ENCODE measurements around the gene NEFH. TPM values are rescaled to one million over a fixed set of nuclear protein-coding genes. Genes with fewer than 3 reads are reported as not detected.

NEFH gene
- total RNA-seq, 1 experiment from 2014 or later = 5.7 TPM

GRCh38 chr22:29528144-29528543 is 48.1 kb downstream of the NEFH start:
- Mint-ChIP-seq H3K27ac (no peak overlapping the region), H3K4me3 (no peak overlapping the region), H3K36me3 (ENCODE audit: insufficient read depth in 1 of 3, low read depth in 3 of 3) (peaks cover 30 to 90% (median 73%) of the 10 kb centered on the region in 3 experiments; a peak in 6 of 7 replicates), H3K9me3 (no peaks in the 10 kb centered on the region), H3K4me1 (no peaks in the 10 kb centered on the region), H3K27me3 (ENCODE audit: low read depth) (no peaks in the 10 kb centered on the region)
- H2BK20ac ChIP-seq (ENCODE audit: low read depth, low read length, poor library complexity, severe bottlenecking) = no peak overlapping the region
- no peak overlapping the region for H2BK120ac ChIP-seq (ENCODE audit: low read depth, low read length, poor library complexity, severe bottlenecking)
- no peak overlapping the region for H3K4me2 ChIP-seq (ENCODE audit: insufficient read depth, insufficient read length, low read length)
- H3K4ac ChIP-seq (ENCODE audit: low read depth, low read length) = no peak overlapping the region
- H3K79me2 ChIP-seq (ENCODE audit: insufficient read depth, low read length) = no peaks in the 10 kb centered on the region
- DNase-seq = no peak
- no peaks in the 10 kb centered on the region for H4K20me1 ChIP-seq (ENCODE audit: control insufficient read depth, insufficient read depth, insufficient read length)
- H4K91ac ChIP-seq (ENCODE audit: insufficient read length, low read depth, low read length) = no peak overlapping the region
- H4K8ac ChIP-seq (replicated peaks; ENCODE audit: insufficient read length, low read depth, low read length) = no peak overlapping the region
- H2BK12ac ChIP-seq (ENCODE audit: insufficient read length, low read depth, low read length) = no peak overlapping the region
- no peak overlapping the region for H3K9ac ChIP-seq (ENCODE audit: extremely low read depth, insufficient read length, low read length)
- H2AFZ ChIP-seq (ENCODE audit: low read length) = no peak overlapping the region
- no peak overlapping the region for H4K5ac ChIP-seq (ENCODE audit: insufficient read length, low read depth, low read length)
- no peaks in the 10 kb centered on the region for H3K9me3 ChIP-seq (ENCODE audit: control insufficient read depth, low read depth, low read length)
- no peak for TF ChIP-seq CTCF (conservative IDR thresholded peaks at IDR 0.05)
- H3K4me1 ChIP-seq (ENCODE audit: insufficient read depth, low read length) = no peaks in the 10 kb centered on the region
- H3K27me3 ChIP-seq (ENCODE audit: insufficient read depth, low read length) = no peaks in the 10 kb centered on the region
- no peak overlapping the region for H3K23ac ChIP-seq (ENCODE audit: insufficient read length, low read depth, low read length)
- H3T11ph ChIP-seq (ENCODE audit: low read length) = no peak overlapping the region
- no peak overlapping the region for H3K27ac ChIP-seq (ENCODE audit: insufficient read length, low read depth, low read length)
- no peak overlapping the region for H2AK5ac ChIP-seq (ENCODE audit: insufficient read length, low read length)
- H2BK15ac ChIP-seq (ENCODE audit: low read depth, low read length) = no peak overlapping the region
- no peak overlapping the region for H2BK5ac ChIP-seq (ENCODE audit: insufficient read length, low read length)
- no peaks in the 10 kb centered on the region for H3K23me2 ChIP-seq (ENCODE audit: insufficient read length, low read depth, low read length, poor library complexity, severe bottlenecking)
- no peak overlapping the region for H3K14ac ChIP-seq (ENCODE audit: insufficient read depth, low read length)
- H3K56ac ChIP-seq (ENCODE audit: insufficient read length, low read depth, low read length) = no peak overlapping the region
- no peak overlapping the region for H3K18ac ChIP-seq (ENCODE audit: insufficient read length, low read depth, low read length)
- no peaks in the 10 kb centered on the region for H3K79me1 ChIP-seq (ENCODE audit: insufficient read depth, low read depth, low read length, poor library complexity, severe bottlenecking)
- WGBS (ENCODE audit: extremely low coverage, insufficient read length, low lambda C conversion rate) = no CpG with 5 or more reads among the region's 7 CpGs
